NCI-H2171 (cell line): ENCODE data around the gene NACA2.
A peak's percentile ranks its signal among the peaks of the same experiment; 100 is the strongest.
"Not testable (repeated sequence)": the region's sequence is repeated elsewhere in the genome, so short reads cannot be mapped to it uniquely, and the experiment has no call there.

Experiments used
- DNase-seq: peaks from one replicate; lab custom pipeline; 2025; lab: John Stamatoyannopoulos, UW

The NACA2 gene

GRCh38 chr17:61599608-61600007 is 8.6 kb upstream of the NACA2 start:
- DNase-seq, result no peak

GRCh38 chr17:61598014-61598413 is 7.0 kb upstream of the NACA2 start:
- DNase-seq, result no peak

GRCh38 chr17:61597607-61598006 is 6.6 kb upstream of the NACA2 start:
- no peak for DNase-seq

GRCh38 chr17:61595418-61596186 is 4.6 kb upstream of the NACA2 start:
- DNase-seq, result no peak

- DNase-seq, result no peak
Measured at GRCh38 chr17:61594294-61594825, 3.3 kb upstream of the NACA2 start.

GRCh38 chr17:61593426-61593825 is 2.4 kb upstream of the NACA2 start:
- no peak for DNase-seq

GRCh38 chr17:61591930-61592329 is 911 bp upstream of the NACA2 start:
- DNase-seq, result no peak

- DNase-seq, result no peak
Measured at GRCh38 chr17:61589990-61590389, 1.0 kb downstream of the NACA2 start.

- no peak for DNase-seq
Measured at GRCh38 chr17:61587807-61588660, 3.0 kb downstream of the NACA2 start.

- no peak for DNase-seq
Measured at GRCh38 chr17:61587242-61587641, 3.8 kb downstream of the NACA2 start.

- DNase-seq, result not testable (repeated sequence)
Measured at GRCh38 chr17:61586622-61587021, 4.4 kb downstream of the NACA2 start.

GRCh38 chr17:61586031-61586566 is 4.9 kb downstream of the NACA2 start:
- no peak for DNase-seq

GRCh38 chr17:61584866-61585265 is 6.2 kb downstream of the NACA2 start:
- no peak for DNase-seq

GRCh38 chr17:61584266-61584665 is 6.8 kb downstream of the NACA2 start:
- no peak for DNase-seq

- no peak for DNase-seq
Measured at GRCh38 chr17:61583660-61584264, 7.3 kb downstream of the NACA2 start.

GRCh38 chr17:61583242-61583641 is 7.8 kb downstream of the NACA2 start:
- DNase-seq, result peak; percentile 34

GRCh38 chr17:61582593-61582992 is 8.4 kb downstream of the NACA2 start:
- no peak for DNase-seq

GRCh38 chr17:61581611-61582349 is 9.2 kb downstream of the NACA2 start:
- DNase-seq, result no peak

- DNase-seq, result no peak
Measured at GRCh38 chr17:61580502-61580901, 10.5 kb downstream of the NACA2 start.

GRCh38 chr17:61579961-61580360 is 11.1 kb downstream of the NACA2 start:
- DNase-seq, result peak; percentile 5

- DNase-seq, result no peak
Measured at GRCh38 chr17:61579347-61579746, 11.7 kb downstream of the NACA2 start.

GRCh38 chr17:61578645-61579044 is 12.4 kb downstream of the NACA2 start:
- no peak for DNase-seq
